ENCODE data around the gene HNRNPDL.

DNA sequence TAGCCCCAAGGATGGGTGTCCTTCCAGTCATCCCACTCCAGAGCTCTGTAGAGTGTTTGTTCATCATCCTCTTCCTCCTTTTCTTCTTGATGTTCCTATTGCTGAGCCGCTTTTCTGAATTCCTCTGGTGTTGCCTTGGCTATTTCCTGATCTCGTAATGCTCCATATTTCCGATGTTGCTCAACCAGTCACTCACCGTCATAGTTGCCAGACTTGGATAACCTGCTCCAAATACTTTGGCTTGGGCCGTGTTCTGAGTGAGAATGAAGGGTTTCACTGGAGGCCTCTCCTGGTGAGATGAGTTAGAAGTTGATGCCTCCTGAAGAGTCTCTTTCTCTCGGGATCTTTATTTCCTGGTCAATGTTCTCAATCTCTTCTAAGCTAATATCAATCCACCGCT is 28.7 kb downstream of the HNRNPDL start:
- no peak for TF ChIP-seq CTCF (conservative IDR thresholded peaks at IDR 0.05; ENCODE audit: low read depth in 2 of 2)
- no peak for TF ChIP-seq CREB1 (CRISPR knock-in tag; IDR thresholded peaks at IDR 0.05; ENCODE audit: low read depth)
- TF ChIP-seq EZH2 (IDR thresholded peaks at IDR 0.05; ENCODE audit: low read depth, unreplicated experiment) = no peak
- TF ChIP-seq POLR2AphosphoS5 (IDR thresholded peaks at IDR 0.05; ENCODE audit: low read depth) = no peak
- no peak for TF ChIP-seq EZH2phosphoT487 (IDR thresholded peaks at IDR 0.05; ENCODE audit: unreplicated experiment)
- TF ChIP-seq ETS1 (IDR thresholded peaks at IDR 0.05) = no peak
- TF ChIP-seq, protein P1, sequence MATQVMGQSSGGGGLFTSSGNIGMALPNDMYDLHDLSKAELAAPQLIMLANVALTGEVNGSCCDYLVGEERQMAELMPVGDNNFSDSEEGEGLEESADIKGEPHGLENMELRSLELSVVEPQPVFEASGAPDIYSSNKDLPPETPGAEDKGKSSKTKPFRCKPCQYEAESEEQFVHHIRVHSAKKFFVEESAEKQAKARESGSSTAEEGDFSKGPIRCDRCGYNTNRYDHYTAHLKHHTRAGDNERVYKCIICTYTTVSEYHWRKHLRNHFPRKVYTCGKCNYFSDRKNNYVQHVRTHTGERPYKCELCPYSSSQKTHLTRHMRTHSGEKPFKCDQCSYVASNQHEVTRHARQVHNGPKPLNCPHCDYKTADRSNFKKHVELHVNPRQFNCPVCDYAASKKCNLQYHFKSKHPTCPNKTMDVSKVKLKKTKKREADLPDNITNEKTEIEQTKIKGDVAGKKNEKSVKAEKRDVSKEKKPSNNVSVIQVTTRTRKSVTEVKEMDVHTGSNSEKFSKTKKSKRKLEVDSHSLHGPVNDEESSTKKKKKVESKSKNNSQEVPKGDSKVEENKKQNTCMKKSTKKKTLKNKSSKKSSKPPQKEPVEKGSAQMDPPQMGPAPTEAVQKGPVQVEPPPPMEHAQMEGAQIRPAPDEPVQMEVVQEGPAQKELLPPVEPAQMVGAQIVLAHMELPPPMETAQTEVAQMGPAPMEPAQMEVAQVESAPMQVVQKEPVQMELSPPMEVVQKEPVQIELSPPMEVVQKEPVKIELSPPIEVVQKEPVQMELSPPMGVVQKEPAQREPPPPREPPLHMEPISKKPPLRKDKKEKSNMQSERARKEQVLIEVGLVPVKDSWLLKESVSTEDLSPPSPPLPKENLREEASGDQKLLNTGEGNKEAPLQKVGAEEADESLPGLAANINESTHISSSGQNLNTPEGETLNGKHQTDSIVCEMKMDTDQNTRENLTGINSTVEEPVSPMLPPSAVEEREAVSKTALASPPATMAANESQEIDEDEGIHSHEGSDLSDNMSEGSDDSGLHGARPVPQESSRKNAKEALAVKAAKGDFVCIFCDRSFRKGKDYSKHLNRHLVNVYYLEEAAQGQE (IDR thresholded peaks at IDR 0.05; ENCODE audit: unreplicated experiment) = no peak
- TF ChIP-seq STAT1 (IDR thresholded peaks at IDR 0.05; ENCODE audit: unreplicated experiment) = no peak
- no peak for TF ChIP-seq JUNB (IDR thresholded peaks at IDR 0.05; ENCODE audit: unreplicated experiment)
- TF ChIP-seq, protein P2, sequence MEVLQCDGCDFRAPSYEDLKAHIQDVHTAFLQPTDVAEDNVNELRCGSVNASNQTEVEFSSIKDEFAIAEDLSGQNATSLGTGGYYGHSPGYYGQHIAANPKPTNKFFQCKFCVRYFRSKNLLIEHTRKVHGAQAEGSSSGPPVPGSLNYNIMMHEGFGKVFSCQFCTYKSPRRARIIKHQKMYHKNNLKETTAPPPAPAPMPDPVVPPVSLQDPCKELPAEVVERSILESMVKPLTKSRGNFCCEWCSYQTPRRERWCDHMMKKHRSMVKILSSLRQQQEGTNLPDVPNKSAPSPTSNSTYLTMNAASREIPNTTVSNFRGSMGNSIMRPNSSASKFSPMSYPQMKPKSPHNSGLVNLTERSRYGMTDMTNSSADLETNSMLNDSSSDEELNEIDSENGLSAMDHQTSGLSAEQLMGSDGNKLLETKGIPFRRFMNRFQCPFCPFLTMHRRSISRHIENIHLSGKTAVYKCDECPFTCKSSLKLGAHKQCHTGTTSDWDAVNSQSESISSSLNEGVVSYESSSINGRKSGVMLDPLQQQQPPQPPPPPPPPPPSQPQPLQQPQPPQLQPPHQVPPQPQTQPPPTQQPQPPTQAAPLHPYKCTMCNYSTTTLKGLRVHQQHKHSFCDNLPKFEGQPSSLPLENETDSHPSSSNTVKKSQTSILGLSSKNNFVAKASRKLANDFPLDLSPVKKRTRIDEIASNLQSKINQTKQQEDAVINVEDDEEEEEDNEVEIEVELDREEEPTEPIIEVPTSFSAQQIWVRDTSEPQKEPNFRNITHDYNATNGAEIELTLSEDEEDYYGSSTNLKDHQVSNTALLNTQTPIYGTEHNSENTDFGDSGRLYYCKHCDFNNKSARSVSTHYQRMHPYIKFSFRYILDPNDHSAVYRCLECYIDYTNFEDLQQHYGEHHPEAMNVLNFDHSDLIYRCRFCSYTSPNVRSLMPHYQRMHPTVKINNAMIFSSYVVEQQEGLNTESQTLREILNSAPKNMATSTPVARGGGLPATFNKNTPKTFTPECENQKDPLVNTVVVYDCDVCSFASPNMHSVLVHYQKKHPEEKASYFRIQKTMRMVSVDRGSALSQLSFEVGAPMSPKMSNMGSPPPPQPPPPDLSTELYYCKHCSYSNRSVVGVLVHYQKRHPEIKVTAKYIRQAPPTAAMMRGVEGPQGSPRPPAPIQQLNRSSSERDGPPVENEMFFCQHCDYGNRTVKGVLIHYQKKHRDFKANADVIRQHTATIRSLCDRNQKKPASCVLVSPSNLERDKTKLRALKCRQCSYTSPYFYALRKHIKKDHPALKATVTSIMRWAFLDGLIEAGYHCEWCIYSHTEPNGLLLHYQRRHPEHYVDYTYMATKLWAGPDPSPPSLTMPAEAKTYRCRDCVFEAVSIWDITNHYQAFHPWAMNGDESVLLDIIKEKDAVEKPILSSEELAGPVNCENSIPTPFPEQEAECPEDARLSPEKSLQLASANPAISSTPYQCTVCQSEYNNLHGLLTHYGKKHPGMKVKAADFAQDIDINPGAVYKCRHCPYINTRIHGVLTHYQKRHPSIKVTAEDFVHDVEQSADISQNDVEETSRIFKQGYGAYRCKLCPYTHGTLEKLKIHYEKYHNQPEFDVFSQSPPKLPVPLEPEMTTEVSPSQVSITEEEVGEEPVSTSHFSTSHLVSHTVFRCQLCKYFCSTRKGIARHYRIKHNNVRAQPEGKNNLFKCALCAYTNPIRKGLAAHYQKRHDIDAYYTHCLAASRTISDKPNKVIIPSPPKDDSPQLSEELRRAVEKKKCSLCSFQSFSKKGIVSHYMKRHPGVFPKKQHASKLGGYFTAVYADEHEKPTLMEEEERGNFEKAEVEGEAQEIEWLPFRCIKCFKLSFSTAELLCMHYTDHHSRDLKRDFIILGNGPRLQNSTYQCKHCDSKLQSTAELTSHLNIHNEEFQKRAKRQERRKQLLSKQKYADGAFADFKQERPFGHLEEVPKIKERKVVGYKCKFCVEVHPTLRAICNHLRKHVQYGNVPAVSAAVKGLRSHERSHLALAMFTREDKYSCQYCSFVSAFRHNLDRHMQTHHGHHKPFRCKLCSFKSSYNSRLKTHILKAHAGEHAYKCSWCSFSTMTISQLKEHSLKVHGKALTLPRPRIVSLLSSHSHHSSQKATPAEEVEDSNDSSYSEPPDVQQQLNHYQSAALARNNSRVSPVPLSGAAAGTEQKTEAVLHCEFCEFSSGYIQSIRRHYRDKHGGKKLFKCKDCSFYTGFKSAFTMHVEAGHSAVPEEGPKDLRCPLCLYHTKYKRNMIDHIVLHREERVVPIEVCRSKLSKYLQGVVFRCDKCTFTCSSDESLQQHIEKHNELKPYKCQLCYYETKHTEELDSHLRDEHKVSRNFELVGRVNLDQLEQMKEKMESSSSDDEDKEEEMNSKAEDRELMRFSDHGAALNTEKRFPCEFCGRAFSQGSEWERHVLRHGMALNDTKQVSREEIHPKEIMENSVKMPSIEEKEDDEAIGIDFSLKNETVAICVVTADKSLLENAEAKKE (CRISPR knock-in tag; IDR thresholded peaks at IDR 0.05) = no peak
- TF ChIP-seq ZNF331 (CRISPR knock-in tag; IDR thresholded peaks at IDR 0.05; ENCODE audit: low read depth) = no peak
- no peak for TF ChIP-seq ZNF114 (CRISPR knock-in tag; IDR thresholded peaks at IDR 0.05)

All from GM23338 (cell line).